ENCODE results near the gene FMN1.

FMN1 gene

GRCh38 chr15:32903591-32904290 lies 290.8 kb downstream of the FMN1 start:
- in situ Hi-C loops (cut with MboI; ENCODE audit: low sequenced_read_pairs) = no loop called here

- in situ Hi-C loops (cut with MboI; ENCODE audit: low sequenced_read_pairs) = no loop called here
These were observed 292.5 kb downstream of the FMN1 start for GRCh38 chr15:32901995-32902394.

GRCh38 chr15:32901192-32901591 lies 293.3 kb downstream of the FMN1 start:
- in situ Hi-C loops (cut with MboI; ENCODE audit: low sequenced_read_pairs) = no loop called here

- in situ Hi-C loops (cut with MboI; ENCODE audit: low sequenced_read_pairs) = no loop called here
These were observed 295.4 kb downstream of the FMN1 start for GRCh38 chr15:32899126-32899596.

GRCh38 chr15:32898414-32898813 lies 296.1 kb downstream of the FMN1 start:
- in situ Hi-C loops (cut with MboI; ENCODE audit: low sequenced_read_pairs) = no loop called here

GRCh38 chr15:32893421-32893820 lies 301.1 kb downstream of the FMN1 start:
- in situ Hi-C loops (cut with MboI; ENCODE audit: low sequenced_read_pairs) = no loop called here

GRCh38 chr15:32889214-32889613 lies 305.3 kb downstream of the FMN1 start:
- in situ Hi-C loops (cut with MboI; ENCODE audit: low sequenced_read_pairs) = no loop called here

- in situ Hi-C loops (cut with MboI; ENCODE audit: low sequenced_read_pairs) = no loop called here
These were observed 306.2 kb downstream of the FMN1 start for GRCh38 chr15:32888221-32888761.

- in situ Hi-C loops (cut with MboI; ENCODE audit: low sequenced_read_pairs) = no loop called here
These were observed 307.4 kb downstream of the FMN1 start for GRCh38 chr15:32887090-32887489.

- in situ Hi-C loops (cut with MboI; ENCODE audit: low sequenced_read_pairs) = no loop called here
These were observed 308.1 kb downstream of the FMN1 start for GRCh38 chr15:32886459-32886858.

- in situ Hi-C loops (cut with MboI; ENCODE audit: low sequenced_read_pairs) = no loop called here
These were observed 308.8 kb downstream of the FMN1 start for GRCh38 chr15:32885713-32886112.

- in situ Hi-C loops (cut with MboI; ENCODE audit: low sequenced_read_pairs) = no loop called here
These were observed 310.4 kb downstream of the FMN1 start for GRCh38 chr15:32884146-32884545.

GRCh38 chr15:32882955-32883354 lies 311.6 kb downstream of the FMN1 start:
- in situ Hi-C loops (cut with MboI; ENCODE audit: low sequenced_read_pairs) = no loop called here

- in situ Hi-C loops (cut with MboI; ENCODE audit: low sequenced_read_pairs) = no loop called here
These were observed 313.0 kb downstream of the FMN1 start for GRCh38 chr15:32881528-32881927.

GRCh38 chr15:32880642-32881041 lies 313.9 kb downstream of the FMN1 start:
- in situ Hi-C loops (cut with MboI; ENCODE audit: low sequenced_read_pairs) = no loop called here

GRCh38 chr15:32879980-32880379 lies 314.5 kb downstream of the FMN1 start:
- in situ Hi-C loops (cut with MboI; ENCODE audit: low sequenced_read_pairs) = no loop called here

GRCh38 chr15:32878869-32879805 lies 315.4 kb downstream of the FMN1 start:
- in situ Hi-C loops (cut with MboI; ENCODE audit: low sequenced_read_pairs) = no loop called here

- in situ Hi-C loops (cut with MboI; ENCODE audit: low sequenced_read_pairs) = no loop called here
These were observed 316.2 kb downstream of the FMN1 start for GRCh38 chr15:32878342-32878741.

GRCh38 chr15:32877252-32878019 lies 317.1 kb downstream of the FMN1 start:
- in situ Hi-C loops (cut with MboI; ENCODE audit: low sequenced_read_pairs) = no loop called here

- in situ Hi-C loops (cut with MboI; ENCODE audit: low sequenced_read_pairs) = no loop called here
These were observed 321.0 kb downstream of the FMN1 start for GRCh38 chr15:32873284-32874114.
